ENCODE measurements around the gene CDH26.

Gene CDH26

DNA sequence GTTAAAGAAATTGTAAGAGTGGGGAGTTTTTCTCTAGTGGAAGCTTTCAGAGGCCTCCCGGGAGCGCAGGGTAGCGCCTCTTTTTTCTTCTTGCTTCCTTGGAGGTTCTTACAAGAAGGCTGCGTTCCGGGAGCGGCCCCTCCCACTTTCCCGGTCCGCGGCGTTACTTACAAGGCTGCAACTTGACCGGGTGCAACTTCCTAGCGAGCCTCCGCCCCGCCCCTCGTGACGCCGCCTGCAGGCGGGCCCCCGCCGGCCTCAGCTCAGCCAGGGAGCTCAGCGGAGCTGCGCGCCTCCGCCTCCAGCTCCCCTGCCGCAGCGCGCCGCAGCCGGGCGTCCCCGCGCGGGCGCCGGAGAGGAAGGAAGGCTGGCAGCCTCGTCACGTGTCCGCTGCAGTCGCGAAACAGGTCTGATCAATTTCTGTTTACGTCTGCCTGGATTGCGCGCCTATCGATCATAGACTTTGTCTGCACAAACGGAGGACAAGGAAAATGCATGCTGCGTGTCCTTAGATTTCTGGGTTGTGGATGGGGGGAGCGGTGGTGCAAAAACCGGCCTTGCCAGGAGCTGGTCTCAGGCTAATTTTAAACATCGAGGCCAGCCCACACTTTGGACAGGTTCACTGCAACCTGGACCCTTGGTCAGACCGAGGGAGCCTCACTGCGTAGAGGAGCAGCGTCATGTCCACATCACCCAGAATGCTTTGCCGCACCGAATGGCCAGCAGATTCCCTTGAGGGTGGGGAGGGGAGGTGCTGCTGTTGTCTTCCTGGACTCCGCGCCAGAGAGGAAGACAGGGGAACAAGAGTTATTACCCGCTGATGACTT lies 17.9 kb upstream of the CDH26 start, which contains the start of the genes FAM217B and PPP1R3D:
FAM217B (plus strand) TSS at position 261 of the 827 bp plus-strand sequence. CDS start 3,555 bp downstream, outside the sequence.
PPP1R3D (minus strand) TSS at position 177 of the 827 bp plus-strand sequence. CDS start 374 bp downstream, outside the sequence.
- peaks cover 20% of the 10 kb centered on the region for H3K4me1 ChIP-seq (ENCODE audit: control insufficient read depth, insufficient read depth, low read length, unreplicated experiment)
- no peaks in the 10 kb centered on the region; the same call in 1 of the 2 replicates for H3K36me3 ChIP-seq (ENCODE audit: insufficient read depth, low read length)
- H3K27me3 ChIP-seq (ENCODE audit: insufficient read depth, low read length) = no peaks in the 10 kb centered on the region
- peak within 1 kb of the TSS; percentile 82 for H3K4me3 ChIP-seq (ENCODE audit: low read depth, low read length)
- peak within 1 kb of the TSS; percentile 79 for H3K27ac ChIP-seq (ENCODE audit: low read depth, low read length)
- peaks cover 25% of the 10 kb centered on the region for H3K79me2 ChIP-seq (ENCODE audit: control insufficient read depth, insufficient read depth, low read length, unreplicated experiment)
- peak within 1 kb of the TSS; percentile 77 for H2AFZ ChIP-seq (ENCODE audit: low read length, unreplicated experiment)

GRCh38 chr20:59940956-59941294 lies 17.3 kb upstream of the CDH26 start:
- Histone ChIP-seq H3K4me3 (ENCODE audit: low read depth, low read length) (peak overlapping the region; percentile 82), H3K27me3 (ENCODE audit: insufficient read depth, low read length) (no peaks in the 10 kb centered on the region), H3K36me3 (ENCODE audit: insufficient read depth, low read length) (no peaks in the 10 kb centered on the region; the same call in 1 of the 2 replicates), H2AFZ (ENCODE audit: low read length, unreplicated experiment) (peak overlapping the region; percentile 57), H3K79me2 (ENCODE audit: control insufficient read depth, insufficient read depth, low read length, unreplicated experiment) (peaks cover 25% of the 10 kb centered on the region), H3K27ac (ENCODE audit: low read depth, low read length) (peak overlapping the region; percentile 79; the same call in 1 of the 2 replicates), H3K4me1 (ENCODE audit: control insufficient read depth, insufficient read depth, low read length, unreplicated experiment) (peaks cover 20% of the 10 kb centered on the region)

DNA sequence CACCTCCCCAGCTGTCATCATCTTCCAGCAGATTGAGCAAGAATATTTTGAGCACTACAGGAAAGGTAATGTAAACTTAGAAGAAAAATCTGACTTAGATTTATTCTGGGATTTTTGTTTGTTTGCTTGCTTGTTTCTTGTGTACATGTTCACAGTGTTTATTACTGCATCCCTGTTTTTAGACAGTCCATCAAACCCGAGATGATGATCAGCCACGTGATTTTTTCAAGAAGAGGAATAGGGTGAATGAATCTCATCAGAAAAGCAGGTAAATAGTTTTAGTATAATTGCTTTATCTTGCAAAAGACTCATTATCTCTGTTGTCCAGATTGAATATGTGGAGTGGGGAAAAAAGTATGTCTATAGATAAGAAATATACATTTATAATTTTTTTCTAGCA lies 16.0 kb upstream of the CDH26 start:
- H3K36me3 ChIP-seq (ENCODE audit: insufficient read depth, low read length) = no peaks in the 10 kb centered on the region; the same call in 1 of the 2 replicates
- no peak overlapping the region for H2AFZ ChIP-seq (ENCODE audit: low read length, unreplicated experiment)
- H3K4me1 ChIP-seq (ENCODE audit: control insufficient read depth, insufficient read depth, low read length, unreplicated experiment) = peaks cover 20% of the 10 kb centered on the region
- peaks cover 25% of the 10 kb centered on the region for H3K79me2 ChIP-seq (ENCODE audit: control insufficient read depth, insufficient read depth, low read length, unreplicated experiment)
- no peak overlapping the region for H3K27ac ChIP-seq (ENCODE audit: low read depth, low read length)
- no peaks in the 10 kb centered on the region for H3K27me3 ChIP-seq (ENCODE audit: insufficient read depth, low read length)
- no peak overlapping the region for H3K4me3 ChIP-seq (ENCODE audit: low read depth, low read length)

GRCh38 chr20:59944726-59945125 lies 13.5 kb upstream of the CDH26 start:
- H3K27ac ChIP-seq (ENCODE audit: low read depth, low read length) = no peak overlapping the region
- H3K4me3 ChIP-seq (ENCODE audit: low read depth, low read length) = no peak overlapping the region
- no peaks in the 10 kb centered on the region for H3K27me3 ChIP-seq (ENCODE audit: insufficient read depth, low read length)
- peaks cover 4% of the 10 kb centered on the region for H3K4me1 ChIP-seq (ENCODE audit: control insufficient read depth, insufficient read depth, low read length, unreplicated experiment)
- no peak overlapping the region for H2AFZ ChIP-seq (ENCODE audit: low read length, unreplicated experiment)
- no peaks in the 10 kb centered on the region; the same call in 1 of the 2 replicates for H3K36me3 ChIP-seq (ENCODE audit: insufficient read depth, low read length)
- H3K79me2 ChIP-seq (ENCODE audit: control insufficient read depth, insufficient read depth, low read length, unreplicated experiment) = peaks cover 12% of the 10 kb centered on the region

GRCh38 chr20:59945175-59945574 lies 13.0 kb upstream of the CDH26 start:
- peaks cover 12% of the 10 kb centered on the region for H3K79me2 ChIP-seq (ENCODE audit: control insufficient read depth, insufficient read depth, low read length, unreplicated experiment)
- no peaks in the 10 kb centered on the region; the same call in 1 of the 2 replicates for H3K36me3 ChIP-seq (ENCODE audit: insufficient read depth, low read length)
- H3K27me3 ChIP-seq (ENCODE audit: insufficient read depth, low read length) = no peaks in the 10 kb centered on the region
- H3K4me1 ChIP-seq (ENCODE audit: control insufficient read depth, insufficient read depth, low read length, unreplicated experiment) = peaks cover 4% of the 10 kb centered on the region
- no peak overlapping the region for H3K27ac ChIP-seq (ENCODE audit: low read depth, low read length)
- no peak overlapping the region for H2AFZ ChIP-seq (ENCODE audit: low read length, unreplicated experiment)
- no peak overlapping the region for H3K4me3 ChIP-seq (ENCODE audit: low read depth, low read length)

- no peaks in the 10 kb centered on the region; the same call in 1 of the 2 replicates for H3K36me3 ChIP-seq (ENCODE audit: insufficient read depth, low read length)
- no peak overlapping the region for H2AFZ ChIP-seq (ENCODE audit: low read length, unreplicated experiment)
- H3K27ac ChIP-seq (ENCODE audit: low read depth, low read length) = no peak overlapping the region
- peaks cover 4% of the 10 kb centered on the region for H3K4me1 ChIP-seq (ENCODE audit: control insufficient read depth, insufficient read depth, low read length, unreplicated experiment)
- H3K79me2 ChIP-seq (ENCODE audit: control insufficient read depth, insufficient read depth, low read length, unreplicated experiment) = peaks cover 12% of the 10 kb centered on the region
- no peaks in the 10 kb centered on the region for H3K27me3 ChIP-seq (ENCODE audit: insufficient read depth, low read length)
- no peak overlapping the region for H3K4me3 ChIP-seq (ENCODE audit: low read depth, low read length)
Measured at GRCh38 chr20:59945731-59946130, 12.5 kb upstream of the CDH26 start.

- H3K27ac ChIP-seq (ENCODE audit: low read depth, low read length) = no peak overlapping the region
- H3K36me3 ChIP-seq (ENCODE audit: insufficient read depth, low read length) = no peaks in the 10 kb centered on the region; the same call in 1 of the 2 replicates
- H2AFZ ChIP-seq (ENCODE audit: low read length, unreplicated experiment) = no peak overlapping the region
- no peak overlapping the region for H3K4me3 ChIP-seq (ENCODE audit: low read depth, low read length)
- no peaks in the 10 kb centered on the region for H3K4me1 ChIP-seq (ENCODE audit: control insufficient read depth, insufficient read depth, low read length, unreplicated experiment)
- H3K27me3 ChIP-seq (ENCODE audit: insufficient read depth, low read length) = no peaks in the 10 kb centered on the region
- no peaks in the 10 kb centered on the region for H3K79me2 ChIP-seq (ENCODE audit: control insufficient read depth, insufficient read depth, low read length, unreplicated experiment)
Measured at GRCh38 chr20:59947376-59947775, 10.8 kb upstream of the CDH26 start.

DNA sequence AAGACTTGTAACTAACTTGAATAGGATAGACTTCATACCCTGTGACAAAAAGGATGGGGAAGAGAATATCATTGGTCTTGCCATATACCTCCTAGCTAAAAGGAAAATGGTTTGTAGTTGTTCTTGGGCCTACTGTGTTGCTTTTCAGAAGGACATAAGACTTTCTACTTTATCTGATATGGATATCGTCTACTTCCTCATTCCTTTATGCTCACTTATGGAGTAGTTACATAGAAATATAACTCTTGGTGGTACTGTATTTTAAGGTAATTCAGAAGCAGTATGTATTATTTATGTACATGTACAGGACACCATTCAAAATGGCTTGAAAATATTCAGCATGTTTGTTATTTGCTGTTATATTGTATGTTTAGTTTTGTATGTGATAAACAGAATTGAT lies 10.0 kb upstream of the CDH26 start:
- H3K4me3 ChIP-seq (ENCODE audit: low read depth, low read length) = no peak overlapping the region
- no peak overlapping the region for H3K27ac ChIP-seq (ENCODE audit: low read depth, low read length)
- H3K36me3 ChIP-seq (ENCODE audit: insufficient read depth, low read length) = no peaks in the 10 kb centered on the region; the same call in 1 of the 2 replicates
- H3K4me1 ChIP-seq (ENCODE audit: control insufficient read depth, insufficient read depth, low read length, unreplicated experiment) = no peaks in the 10 kb centered on the region
- no peaks in the 10 kb centered on the region for H3K79me2 ChIP-seq (ENCODE audit: control insufficient read depth, insufficient read depth, low read length, unreplicated experiment)
- H3K27me3 ChIP-seq (ENCODE audit: insufficient read depth, low read length) = no peaks in the 10 kb centered on the region
- H2AFZ ChIP-seq (ENCODE audit: low read length, unreplicated experiment) = no peak overlapping the region

- no peaks in the 10 kb centered on the region for H3K4me1 ChIP-seq (ENCODE audit: control insufficient read depth, insufficient read depth, low read length, unreplicated experiment)
- no peak overlapping the region for H3K27ac ChIP-seq (ENCODE audit: low read depth, low read length)
- H3K79me2 ChIP-seq (ENCODE audit: control insufficient read depth, insufficient read depth, low read length, unreplicated experiment) = no peaks in the 10 kb centered on the region
- no peaks in the 10 kb centered on the region for H3K36me3 ChIP-seq (ENCODE audit: insufficient read depth, low read length)
- no peaks in the 10 kb centered on the region for H3K27me3 ChIP-seq (ENCODE audit: insufficient read depth, low read length)
- no peak overlapping the region for H2AFZ ChIP-seq (ENCODE audit: low read length, unreplicated experiment)
- H3K4me3 ChIP-seq (ENCODE audit: low read depth, low read length) = no peak overlapping the region
Measured at GRCh38 chr20:59948828-59949720, 9.1 kb upstream of the CDH26 start.

DNA sequence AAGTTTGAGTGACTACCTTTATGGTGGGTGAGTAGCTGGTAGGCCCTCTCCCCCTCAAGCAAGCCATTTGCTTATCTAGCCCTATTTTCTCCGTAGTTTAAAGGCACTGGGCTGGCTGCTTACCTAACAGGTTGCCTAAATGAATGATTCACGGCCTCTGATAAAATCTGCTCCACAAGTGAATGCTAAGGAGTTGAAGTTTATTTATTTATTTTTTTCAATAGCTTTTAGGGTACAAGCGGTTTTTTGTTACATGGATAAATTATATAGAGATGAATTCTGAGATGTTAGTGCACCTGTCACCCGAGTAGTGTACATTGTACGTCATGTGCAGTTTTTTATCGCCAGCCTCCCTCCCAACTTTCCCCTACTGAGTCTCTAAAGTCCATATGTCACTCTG lies 8.3 kb upstream of the CDH26 start:
- no peaks in the 10 kb centered on the region for H3K79me2 ChIP-seq (ENCODE audit: control insufficient read depth, insufficient read depth, low read length, unreplicated experiment)
- H3K27me3 ChIP-seq (ENCODE audit: insufficient read depth, low read length) = no peaks in the 10 kb centered on the region
- no peak overlapping the region for H3K4me3 ChIP-seq (ENCODE audit: low read depth, low read length)
- no peak overlapping the region for H3K27ac ChIP-seq (ENCODE audit: low read depth, low read length)
- no peak overlapping the region for H2AFZ ChIP-seq (ENCODE audit: low read length, unreplicated experiment)
- H3K36me3 ChIP-seq (ENCODE audit: insufficient read depth, low read length) = no peaks in the 10 kb centered on the region
- H3K4me1 ChIP-seq (ENCODE audit: control insufficient read depth, insufficient read depth, low read length, unreplicated experiment) = no peaks in the 10 kb centered on the region
